ENCODE results near the gene KLF8. TPM values are rescaled to one million over a fixed set of nuclear protein-coding genes. Genes with fewer than 3 reads are reported as not detected.

Gene KLF8
- total and polyA plus RNA-seq, 9 donors: 9.5 to 25.1 (median 13.6) TPM

GRCh38 chrX:56309881-56310280 lies 77.7 kb downstream of the KLF8 start:
- intact Hi-C loops (cut with DNase I): no loop called here
- no peaks in the 10 kb centered on the region for H3K9me3 ChIP-seq
- H3K27me3 ChIP-seq: no peaks in the 10 kb centered on the region
- no peaks in the 10 kb centered on the region for H3K36me3 ChIP-seq
- no peak for DNase-seq
- no peak overlapping the region for H3K4me3 ChIP-seq
- WGBS, 3 donors: 58 to 67% (median 60%) methylated on average over 4 of the region's 4 CpGs
- no peak overlapping the region for H3K27ac ChIP-seq
- TF ChIP-seq POLR2A (IDR thresholded peaks at IDR 0.05) (no peak), CTCF (IDR thresholded peaks at IDR 0.05) (no peak), EP300 (IDR thresholded peaks at IDR 0.05) (no peak)
- H3K4me1 ChIP-seq (ENCODE audit: insufficient read depth): no peaks in the 10 kb centered on the region

- DNase-seq: no peak
- Histone ChIP-seq H3K4me1 (ENCODE audit: insufficient read depth) (no peaks in the 10 kb centered on the region), H3K27ac (no peak overlapping the region), H3K27me3 (no peaks in the 10 kb centered on the region), H3K4me3 (no peak overlapping the region), H3K9me3 (no peaks in the 10 kb centered on the region), H3K36me3 (no peaks in the 10 kb centered on the region)
- intact Hi-C loops (cut with DNase I): no loop called here
- 67 to 88% (median 82%) methylated on average over 2 of the region's 2 CpGs for WGBS, 3 donors
- TF ChIP-seq POLR2A (IDR thresholded peaks at IDR 0.05) (no peak), EP300 (IDR thresholded peaks at IDR 0.05) (no peak), CTCF (IDR thresholded peaks at IDR 0.05) (no peak)
Observed at GRCh38 chrX:56310581-56310980, 78.4 kb downstream of the KLF8 start.

GRCh38 chrX:56313308-56313707 lies 81.2 kb downstream of the KLF8 start:
- WGBS, 3 donors: 66 to 76% (median 72%) methylated on average over 3 of the region's 3 CpGs
- intact Hi-C loops (cut with DNase I): no loop called here
- DNase-seq: no peak
- Histone ChIP-seq H3K4me3 (no peak overlapping the region), H3K27me3 (no peaks in the 10 kb centered on the region), H3K9me3 (no peaks in the 10 kb centered on the region), H3K4me1 (ENCODE audit: insufficient read depth) (no peaks in the 10 kb centered on the region), H3K36me3 (no peaks in the 10 kb centered on the region), H3K27ac (no peak overlapping the region)
- no peak for TF ChIP-seq POLR2A (IDR thresholded peaks at IDR 0.05)
- no peak for TF ChIP-seq CTCF (IDR thresholded peaks at IDR 0.05)
- TF ChIP-seq EP300 (IDR thresholded peaks at IDR 0.05): no peak

GRCh38 chrX:56314334-56314733 lies 82.2 kb downstream of the KLF8 start:
- intact Hi-C loops (cut with DNase I): no loop called here
- no peaks in the 10 kb centered on the region for H3K27me3 ChIP-seq
- H3K36me3 ChIP-seq: no peaks in the 10 kb centered on the region
- no peak overlapping the region for H3K27ac ChIP-seq
- 51 to 58% (median 54%) methylated on average over 3 of the region's 3 CpGs for WGBS, 3 donors
- no peaks in the 10 kb centered on the region for H3K9me3 ChIP-seq
- no peaks in the 10 kb centered on the region for H3K4me1 ChIP-seq (ENCODE audit: insufficient read depth)
- TF ChIP-seq POLR2A (IDR thresholded peaks at IDR 0.05) (no peak), EP300 (IDR thresholded peaks at IDR 0.05) (no peak), CTCF (IDR thresholded peaks at IDR 0.05) (no peak)
- no peak for DNase-seq
- H3K4me3 ChIP-seq: no peak overlapping the region

GRCh38 chrX:56318076-56318475 lies 85.9 kb downstream of the KLF8 start:
- Histone ChIP-seq H3K27me3 (no peaks in the 10 kb centered on the region), H3K9me3 (no peaks in the 10 kb centered on the region), H3K4me3 (no peak overlapping the region), H3K36me3 (no peaks in the 10 kb centered on the region), H3K27ac (no peak overlapping the region), H3K4me1 (ENCODE audit: insufficient read depth) (no peaks in the 10 kb centered on the region)
- TF ChIP-seq CTCF (IDR thresholded peaks at IDR 0.05): no peak
- TF ChIP-seq POLR2A (IDR thresholded peaks at IDR 0.05): no peak
- no peak for TF ChIP-seq EP300 (IDR thresholded peaks at IDR 0.05)
- no peak for DNase-seq
- intact Hi-C loops (cut with DNase I): no loop called here
- WGBS, 3 donors: 60 to 68% (median 60%) methylated on average over 2 of the region's 2 CpGs

Measured in ovary (tissue), 9 donors.